H1 (cell line): ENCODE measurements around the gene DPM3. TPM values are rescaled to one million over a fixed set of nuclear protein-coding genes. Genes with fewer than 3 reads are reported as not detected.
"Not testable (repeated sequence)": the region's sequence is repeated elsewhere in the genome, so short reads cannot be mapped to it uniquely, and the experiment has no call there.

Experiments used
- CTCF ChIA-PET: fragments of 300-600 bp; sonication (Branson Sonifier 250); formaldehyde crosslinking; loops from one replicate; lab custom pipeline; 2021; ENCODE audit not compliant: partially characterized antibody; lab: Charles Lee
- POLR2A ChIA-PET: fragments of 300-600 bp; sonication (Branson Sonifier 250); formaldehyde crosslinking; loops from one replicate; lab custom pipeline; 2021; ENCODE audit warnings: inconsistent platforms; ENCODE audit not compliant: partially characterized antibody; lab: Charles Lee
- DNase-seq, 2 experiments: peaks; one replicate each; pipeline versions ENCODE4 v3.0.0 to v3.0.0-alpha.2; 2010 to 2022; ENCODE audit warnings: low spot score in 2 of 2, low read depth in 1 of 2, mixed read lengths in 1 of 2
- FAIRE-seq: peaks from 2 replicates; lab custom pipeline; 2011; peaks lifted over from hg19 to GRCh38; lab: Jason Lieb, UNC
- H2AFZ ChIP-seq: 2 replicates; pipeline ENCODE4 v1.8.1; 2012; ENCODE audit warnings: low read length, inconsistent platforms
- H2AK5ac ChIP-seq: 2 replicates; pipeline ENCODE4 v1.6.1; 2013; ENCODE audit warnings: low read depth, low read length
- H2BK120ac ChIP-seq: replicated peaks from 2 replicates; pipeline ENCODE3; 2013; ENCODE audit warnings: low read depth, low read length, inconsistent platforms
- H2BK12ac ChIP-seq: 2 replicates; pipeline ENCODE4 v1.6.1; 2013; ENCODE audit warnings: low read depth, low read length
- H2BK15ac ChIP-seq: 2 replicates; pipeline ENCODE4 v1.6.1; 2013; ENCODE audit warnings: low read length
- H2BK20ac ChIP-seq: 2 replicates; pipeline ENCODE4 v1.6.1; 2013; ENCODE audit warnings: low read length
- H2BK5ac ChIP-seq: 2 replicates; pipeline ENCODE4 v1.6.1; 2013; ENCODE audit warnings: low read depth, low read length
- H3K14ac ChIP-seq: 2 replicates; pipeline ENCODE4 v1.6.1; 2013; ENCODE audit warnings: inconsistent platforms; ENCODE audit not compliant: insufficient read length
- H3K18ac ChIP-seq: 2 replicates; pipeline ENCODE4 v1.6.1; 2013; ENCODE audit warnings: low read length; ENCODE audit errors: extremely low read depth
- H3K23ac ChIP-seq: 2 replicates; pipeline ENCODE4 v1.6.1; 2013; ENCODE audit warnings: inconsistent platforms; ENCODE audit not compliant: insufficient read length
- H3K23me2 ChIP-seq: 2 replicates; pipeline ENCODE4 v1.6.1; 2013; ENCODE audit warnings: low read depth, low read length
- H3K27ac ChIP-seq: 2 replicates; pipeline ENCODE4 v1.6.1; 2011; ENCODE audit warnings: low read depth, low read length, inconsistent platforms
- H3K27me3 ChIP-seq, 4 experiments: replicated peaks in 1 of 4; 1 replicate in 1 of 4; 2 replicates in 3 of 4; pipeline versions ENCODE4 v1.6.1 to v1.8.1; 2011 to 2013; ENCODE audit warnings: low read length in 3 of 4, mild to moderate bottlenecking in 3 of 4, inconsistent platforms in 2 of 4, mixed read lengths in 2 of 4, moderate library complexity in 1 of 4; ENCODE audit not compliant: control insufficient read depth in 3 of 4, insufficient read depth in 3 of 4; ENCODE audit errors: extremely low read depth in 1 of 4
- H3K36me3 ChIP-seq, 4 experiments: 2 replicates each; pipeline versions ENCODE4 v1.6.1 to v1.8.1; 2011 to 2013; ENCODE audit warnings: mild to moderate bottlenecking in 4 of 4, low read length in 3 of 4, moderate library complexity in 2 of 4, control low read depth in 1 of 4, inconsistent platforms in 1 of 4; ENCODE audit not compliant: insufficient read depth in 4 of 4, control insufficient read depth in 2 of 4
- H3K4ac ChIP-seq: replicated peaks from 2 replicates; pipeline ENCODE3; 2013; ENCODE audit warnings: low read length, low read depth, mixed read lengths, inconsistent platforms; ENCODE audit not compliant: insufficient read length
- H3K4me1 ChIP-seq, 4 experiments: replicated peaks in 1 of 4; 1 replicate in 1 of 4; 2 replicates in 3 of 4; pipeline versions ENCODE4 v1.6.1 to v1.8.1; 2011 to 2013; ENCODE audit warnings: low read length in 3 of 4, inconsistent platforms in 2 of 4, mixed read lengths in 1 of 4; ENCODE audit not compliant: insufficient read depth in 4 of 4, control insufficient read depth in 3 of 4
- H3K4me2 ChIP-seq, 2 experiments: 2 replicates each; pipeline versions ENCODE4 v1.6.1 to v1.8.1; 2011 to 2013; ENCODE audit warnings: low read depth in 2 of 2, low read length in 2 of 2, control low read depth in 1 of 2, inconsistent platforms in 1 of 2, mild to moderate bottlenecking in 1 of 2; ENCODE audit not compliant: insufficient read depth in 1 of 2
- H3K4me3 ChIP-seq, 4 experiments: fragments of 200-600, 300-600 bp in 1 of 4; sonication (generic), shearing (Covaris generic), sonication (Bioruptor Twin) in 1 of 4; 2 replicates each; pipeline versions ENCODE4 v1.5.1 to v1.8.1; 2011 to 2016; ENCODE audit warnings: low read length in 4 of 4, low read depth in 3 of 4, control low read depth in 2 of 4, inconsistent platforms in 2 of 4, mild to moderate bottlenecking in 2 of 4, mixed read lengths in 1 of 4, moderate library complexity in 1 of 4; ENCODE audit not compliant: insufficient read depth in 2 of 4; ENCODE audit errors: extremely low read depth in 1 of 4
- H3K56ac ChIP-seq: replicated peaks from 2 replicates; pipeline ENCODE3; 2013; ENCODE audit warnings: low read depth, mild to moderate bottlenecking, mixed read lengths, low read length, inconsistent platforms; ENCODE audit not compliant: insufficient read length
- H3K79me1 ChIP-seq: 2 replicates; pipeline ENCODE4 v1.6.1; 2013; ENCODE audit warnings: low read depth, low read length, control low read depth
- H3K79me2 ChIP-seq, 2 experiments: 2 replicates each; pipeline versions ENCODE4 v1.6.1 to v1.8.1; 2012 to 2013; ENCODE audit warnings: low read length in 2 of 2, mild to moderate bottlenecking in 2 of 2, inconsistent platforms in 1 of 2; ENCODE audit not compliant: insufficient read depth in 2 of 2, control insufficient read depth in 1 of 2
- H3K9ac ChIP-seq, 4 experiments: replicated peaks in 1 of 4; 1 replicate in 1 of 4; 2 replicates in 3 of 4; pipeline versions ENCODE4 v1.6.1 to v1.8.1; 2011 to 2013; ENCODE audit warnings: low read depth in 3 of 4, low read length in 3 of 4, control low read depth in 2 of 4, mild to moderate bottlenecking in 2 of 4, moderate library complexity in 2 of 4, inconsistent platforms in 1 of 4; ENCODE audit errors: extremely low read depth in 1 of 4
- H3K9me3 ChIP-seq, 2 experiments: 2 replicates each; pipeline versions ENCODE4 v1.6.1 to v1.8.1; 2012 to 2013; ENCODE audit warnings: mild to moderate bottlenecking in 2 of 2, moderate library complexity in 2 of 2, control low read depth in 1 of 2, inconsistent platforms in 1 of 2, low read depth in 1 of 2, low read length in 1 of 2, mixed read lengths in 1 of 2; ENCODE audit not compliant: insufficient read depth in 2 of 2
- H4K20me1 ChIP-seq, 2 experiments: replicated peaks in 1 of 2; 2 replicates each; pipeline versions ENCODE3 to v1.8.1; 2011 to 2013; ENCODE audit warnings: inconsistent platforms in 2 of 2, low read length in 2 of 2, mild to moderate bottlenecking in 1 of 2; ENCODE audit not compliant: insufficient read depth in 2 of 2, control insufficient read depth in 1 of 2
- H4K5ac ChIP-seq: 2 replicates; pipeline ENCODE4 v1.6.1; 2013; ENCODE audit warnings: low read length, low read depth, mixed read lengths, inconsistent platforms; ENCODE audit not compliant: insufficient read length
- H4K8ac ChIP-seq: 2 replicates; pipeline ENCODE4 v1.8.0; 2013; ENCODE audit warnings: mild to moderate bottlenecking, moderate library complexity, low read length, inconsistent platforms; ENCODE audit not compliant: insufficient read depth; ENCODE audit errors: extremely low read depth
- H4K91ac ChIP-seq: replicated peaks from 2 replicates; pipeline ENCODE3; 2013; ENCODE audit warnings: low read length, mixed read lengths, inconsistent platforms; ENCODE audit not compliant: insufficient read length
- WGBS, 2 experiments: shearing (Covaris generic) in 1 of 2; methylation state at CpG; one replicate each; pipeline versions ENCODE4 v1.1.6 to v1.1.7; 2013 to 2015; ENCODE audit warnings: low lambda C conversion rate in 2 of 2, mixed read lengths in 2 of 2, inconsistent platforms in 1 of 2, low coverage in 1 of 2, missing lambda C conversion rate in 1 of 2; ENCODE audit not compliant: insufficient replicate concordance in 2 of 2, insufficient coverage in 1 of 2, insufficient read length in 1 of 2; ENCODE audit errors: extremely low coverage in 1 of 2, missing lambda C conversion rate in 1 of 2; 5-methylcytosine and 5-hydroxymethylcytosine counted together
- polyA plus RNA-seq, 7 experiments: library from polyadenylated mRNA; depleted of rRNA in 3 of 7; stranded (reverse) in 5 of 7; unstranded in 2 of 7; fragments of >200 nt in 5 of 7; fragments of 200-250 nt in 2 of 7; gene quantifications; 1 replicate in 5 of 7; 2 replicates in 1 of 7; 4 replicates in 1 of 7; pipeline versions ENCODE4 v1.2.1 to v1.2.3, GENCODE V29; 2011 to 2013; ENCODE audit warnings: missing spikeins in 2 of 7, mixed read lengths in 2 of 7
- total RNA-seq: library from RNA; stranded (reverse); fragmentation: NEBNext Ultra II Directional; extraction: Animal tissue kit (Norgen Biotek cat#: 25700); gene quantifications from 2 replicates; pipeline ENCODE4 v1.2.1, GENCODE V29; 2021

DPM3 gene
- total and polyA plus RNA-seq, 2 of the 8 experiments (the other 6 are each of a cell fraction or from before 2014, with no cell fraction given) = 44.8 to 227 TPM

GRCh38 chr1:155164625-155165024 lies 24.3 kb upstream of the DPM3 start:
- not testable (repeated sequence) for H3K56ac ChIP-seq, H3K79me2 ChIP-seq, FAIRE-seq, H2BK12ac ChIP-seq, H3K4me2 ChIP-seq, H2AK5ac ChIP-seq, H2BK5ac ChIP-seq, H3K4me3 ChIP-seq, H3K14ac ChIP-seq, H3K23ac ChIP-seq, H4K8ac ChIP-seq, H4K20me1 ChIP-seq, H4K91ac ChIP-seq, H2BK20ac ChIP-seq, H3K9me3 ChIP-seq, H2BK15ac ChIP-seq, H2AFZ ChIP-seq, H3K18ac ChIP-seq, H3K27ac ChIP-seq, DNase-seq, H3K4ac ChIP-seq, H3K79me1 ChIP-seq, H4K5ac ChIP-seq, H3K9ac ChIP-seq, H2BK120ac ChIP-seq, H3K27me3 ChIP-seq, H3K36me3 ChIP-seq
- POLR2A ChIA-PET = interaction anchor here (1.7 kb wide), 1 partner anchor 17 kb away, joined by 3 read pairs; no protein-coding TSS in a partner anchor
- H3K4me1 ChIP-seq = peaks cover 2 to 17% (median 13%) of the 10 kb centered on the region in 4 experiments
- peaks cover 11% of the 10 kb centered on the region for H3K23me2 ChIP-seq
- WGBS, 2 experiments = 93% methylated on average over 9 of the region's 11 CpGs; no CpG with 5 or more reads in 1 of the 2 experiments
- CTCF ChIA-PET = interaction anchor here (0.6 to 12.4 kb wide), 3 partner anchors 30 to 75 kb away, joined by 4 to 215 read pairs (median 187); partner anchors contain the start of genes DPM3, EFNA1 and SLC50A1

GRCh38 chr1:155163785-155164184 lies 23.5 kb upstream of the DPM3 start:
- H3K27me3 ChIP-seq, H2BK5ac ChIP-seq, H3K4ac ChIP-seq, H3K36me3 ChIP-seq, H3K56ac ChIP-seq, FAIRE-seq, H3K79me1 ChIP-seq, H3K18ac ChIP-seq, H2BK12ac ChIP-seq, H3K14ac ChIP-seq, H4K91ac ChIP-seq, H2AK5ac ChIP-seq, H4K8ac ChIP-seq, H2BK120ac ChIP-seq, H3K27ac ChIP-seq, H3K4me2 ChIP-seq, H2BK20ac ChIP-seq, DNase-seq, H2BK15ac ChIP-seq, H2AFZ ChIP-seq, H3K23ac ChIP-seq, H3K79me2 ChIP-seq, H3K9me3 ChIP-seq, H3K4me3 ChIP-seq, H3K9ac ChIP-seq, POLR2A ChIA-PET, H4K5ac ChIP-seq, H4K20me1 ChIP-seq: not testable (repeated sequence)
- WGBS, 2 experiments = 91% methylated on average over 4 of the region's 4 CpGs; no CpG with 5 or more reads in 1 of the 2 experiments
- Histone ChIP-seq H3K23me2 (peaks cover 11% of the 10 kb centered on the region), H3K4me1 (peaks cover 2 to 17% (median 13%) of the 10 kb centered on the region in 4 experiments)
- CTCF ChIA-PET = interaction anchor here (0.7 to 1.5 kb wide), 5 partner anchors 30 to 102 kb away, joined by 3 to 6 read pairs (median 3); no protein-coding TSS in a partner anchor
